ENCODE results near the gene SPTBN5.

GRCh38 chr15:41811432-41812195 lies 82.2 kb downstream of the SPTBN5 start:
- no peak for TF ChIP-seq EZH2 (IDR thresholded peaks at IDR 0.05; ENCODE audit: borderline replicate concordance, insufficient read depth, low read depth, low read length, poor library complexity, severe bottlenecking)
- peak; percentile 88 for TF ChIP-seq CTCF (IDR thresholded peaks at IDR 0.05)

Data from B cell (primary cell).